Activated CD8-positive, alpha-beta memory T cell treated with anti-CD3 and anti-CD28 coated beads for 36 hours (primary cell): ENCODE data around the gene CAMTA2. TPM values are rescaled to one million over a fixed set of nuclear protein-coding genes. Genes with fewer than 3 reads are reported as not detected.

Experiments used
- CTCF ChIA-PET: fragments of 350-600 bp; sonication (Branson Sonifier 250); formaldehyde crosslinking; loops from one replicate; lab custom pipeline; 2021; ENCODE audit warnings: antibody characterized with exemption; lab: Charles Lee
- POLR2A ChIA-PET: fragments of 350-600 bp; sonication (Branson Sonifier 250); formaldehyde crosslinking; loops from one replicate; lab custom pipeline; 2021; ENCODE audit warnings: antibody characterized with exemption; lab: Charles Lee
- total RNA-seq, 2 experiments: library from RNA; stranded (reverse); gene quantifications; one replicate each; pipeline ENCODE4 v1.2.3, GENCODE V29; 2021

CAMTA2 gene
- total RNA-seq, 2 experiments from 2014 or later = 120 to 125 TPM

DNA sequence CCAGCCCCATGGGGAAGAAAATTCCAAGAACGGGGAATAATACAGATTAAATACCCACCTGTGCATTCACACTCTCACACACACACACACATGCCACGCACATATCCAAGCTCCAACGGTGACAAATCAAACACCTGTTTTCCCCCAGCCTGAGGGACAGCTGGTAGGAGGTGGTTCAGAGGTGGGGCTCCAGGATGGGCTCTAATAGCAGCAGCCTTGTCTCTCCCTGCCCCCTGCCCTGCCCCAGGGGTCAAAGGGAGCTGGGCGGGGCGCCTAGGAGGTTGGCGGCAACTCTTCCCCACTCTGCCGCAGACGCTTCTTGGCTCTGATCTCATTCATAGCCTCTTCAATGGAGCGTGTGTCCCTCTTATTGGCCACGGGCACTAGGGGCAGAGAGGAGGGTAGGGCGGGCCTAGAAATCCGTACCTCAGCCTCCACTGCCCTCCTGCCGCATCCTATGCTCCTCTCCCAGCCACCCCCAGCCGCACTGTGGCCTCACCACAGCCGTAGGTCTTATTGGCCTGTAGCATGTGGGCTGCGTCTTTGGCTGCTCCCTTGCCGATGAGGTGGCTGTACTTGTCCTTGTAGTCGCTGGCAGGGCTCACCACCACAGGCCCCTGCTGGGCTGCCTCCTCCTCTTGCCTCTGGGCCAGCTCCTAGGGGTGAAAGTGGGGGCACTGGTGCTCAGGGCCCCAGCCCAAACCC lies 28.1 kb downstream of the CAMTA2 start:
- POLR2A ChIA-PET = no interaction called here
- CTCF ChIA-PET = interaction anchor here (1.2 kb wide), 1 partner anchor 50 kb away, joined by 3 read pairs; no protein-coding TSS in a partner anchor

DNA sequence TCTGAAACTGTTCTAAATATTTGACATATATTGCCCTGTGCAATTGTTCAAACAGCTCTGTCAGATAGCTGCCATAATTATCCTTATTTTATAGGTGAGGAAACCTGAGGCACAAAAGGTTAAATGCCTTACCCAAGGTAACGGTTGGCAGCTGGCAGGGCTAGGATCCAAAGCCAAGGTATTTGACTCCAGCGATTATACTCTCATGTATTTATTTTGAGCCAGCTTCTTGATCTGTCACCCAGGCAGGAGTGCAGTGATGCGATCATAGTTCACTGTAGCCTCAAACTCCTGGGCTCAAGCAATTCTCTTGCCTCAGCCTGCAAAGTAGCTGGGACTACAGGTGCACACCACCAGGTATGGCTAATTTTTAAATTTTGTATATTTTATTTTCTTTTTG lies 29.4 kb downstream of the CAMTA2 start:
- ChIA-PET CTCF (interaction anchor here (1.7 kb wide), 1 partner anchor 27 kb away, joined by 4 read pairs; no protein-coding TSS in a partner anchor), POLR2A (interaction anchor here (0.9 kb wide), 1 partner anchor 9 kb away, joined by 3 read pairs; the partner anchor contains the start of gene SPAG7)

DNA sequence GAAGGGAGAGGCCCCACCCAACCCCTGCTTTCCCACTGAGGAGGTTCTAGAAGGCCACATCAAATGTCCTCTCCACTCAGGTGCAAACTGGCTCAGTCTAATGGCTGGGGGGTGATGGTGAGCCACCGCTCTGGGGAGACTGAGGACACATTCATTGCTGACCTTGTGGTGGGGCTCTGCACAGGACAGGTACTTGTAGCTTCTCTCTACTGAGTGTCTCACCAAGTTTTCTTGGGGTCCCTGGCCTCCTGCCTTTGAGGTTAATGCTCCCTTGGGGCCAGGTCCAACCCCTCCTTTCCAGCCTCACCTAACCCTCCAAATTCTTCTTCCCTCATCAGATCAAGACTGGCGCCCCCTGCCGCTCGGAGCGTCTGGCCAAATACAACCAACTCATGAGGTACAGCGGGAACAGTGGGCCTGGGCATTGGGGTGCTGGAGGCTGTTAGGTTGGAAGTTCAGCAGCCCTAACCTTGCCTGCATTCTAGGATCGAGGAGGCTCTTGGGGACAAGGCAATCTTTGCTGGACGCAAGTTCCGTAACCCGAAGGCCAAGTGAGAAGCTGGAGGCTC lies 30.9 kb downstream of the CAMTA2 start:
- POLR2A ChIA-PET = no interaction called here
- CTCF ChIA-PET = interaction anchor here (1.7 to 1.9 kb wide), 2 partner anchors 10 to 29 kb away, joined by 4 to 6 read pairs; no protein-coding TSS in a partner anchor

DNA sequence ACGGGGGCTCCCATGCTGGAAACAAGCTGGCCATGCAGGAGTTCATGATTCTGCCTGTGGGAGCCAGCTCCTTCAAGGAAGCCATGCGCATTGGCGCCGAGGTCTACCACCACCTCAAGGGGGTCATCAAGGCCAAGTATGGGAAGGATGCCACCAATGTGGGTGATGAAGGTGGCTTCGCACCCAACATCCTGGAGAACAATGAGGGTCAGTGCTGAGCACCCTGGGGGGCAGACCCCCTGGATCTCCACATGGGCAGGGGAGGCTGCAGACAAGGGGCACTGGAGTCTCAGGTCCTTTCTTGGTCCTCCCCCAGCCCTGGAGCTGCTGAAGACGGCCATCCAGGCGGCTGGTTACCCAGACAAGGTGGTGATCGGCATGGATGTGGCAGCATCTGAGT lies 32.4 kb downstream of the CAMTA2 start:
- ChIA-PET CTCF (interaction anchor here (1.9 kb wide), 1 partner anchor 11 kb away, joined by 6 read pairs; no protein-coding TSS in a partner anchor), POLR2A (interaction anchor here (0.6 to 13.5 kb wide), 2 partner anchors 10 to 13 kb away, joined by 4 to 214 read pairs; partner anchors contain the start of gene SPAG7)

DNA sequence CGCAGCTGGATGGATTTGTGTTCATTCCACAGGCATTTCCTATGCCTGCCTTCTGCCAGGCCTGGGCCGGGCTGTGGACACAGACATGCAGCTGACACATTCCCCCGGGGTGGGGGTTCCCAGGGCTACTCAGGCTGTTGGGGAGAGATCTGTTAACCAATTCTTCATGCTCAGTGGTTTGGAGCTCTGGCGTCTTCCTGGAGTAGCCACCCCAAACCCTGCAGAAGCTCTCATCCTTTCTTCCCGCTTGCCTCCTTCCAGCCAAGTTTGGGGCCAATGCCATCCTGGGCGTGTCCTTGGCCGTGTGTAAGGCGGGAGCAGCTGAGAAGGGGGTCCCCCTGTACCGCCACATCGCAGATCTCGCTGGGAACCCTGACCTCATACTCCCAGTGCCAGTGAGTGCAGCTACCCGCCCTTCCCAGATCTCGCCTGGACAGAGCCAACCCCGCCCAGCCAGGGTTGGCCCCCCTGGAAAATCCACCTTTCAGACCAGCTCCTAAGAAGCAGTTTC lies 34.0 kb downstream of the CAMTA2 start:
- ChIA-PET CTCF (interaction anchor here (1.0 kb wide), 1 partner anchor 13 kb away, joined by 3 read pairs; no protein-coding TSS in a partner anchor), POLR2A (interaction anchor here (0.6 to 13.5 kb wide), 3 partner anchors 8 to 92 kb away, joined by 3 to 214 read pairs (median 5); partner anchors contain the start of gene SPAG7)

DNA sequence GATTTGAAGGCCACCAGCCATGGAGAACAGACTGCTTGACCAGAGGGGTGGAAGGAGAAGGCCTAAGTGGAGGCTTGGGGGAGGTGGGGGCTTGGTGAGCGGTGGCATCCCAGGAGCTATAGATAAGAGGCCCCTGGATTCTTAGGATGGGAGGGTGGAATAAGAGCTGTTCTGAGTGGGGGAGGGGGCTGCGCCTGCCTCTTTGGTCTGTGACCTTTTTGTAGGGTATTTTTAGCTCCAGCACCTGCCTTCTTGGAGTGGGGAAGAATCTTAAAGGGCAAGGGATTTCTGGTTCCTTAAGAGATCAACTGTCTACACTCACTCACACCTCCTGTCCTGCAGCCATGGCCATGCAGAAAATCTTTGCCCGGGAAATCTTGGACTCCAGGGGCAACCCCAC lies 36.0 kb downstream of the CAMTA2 start:
- POLR2A ChIA-PET = interaction anchor here (1.3 to 13.5 kb wide), 2 partner anchors 10 to 17 kb away, joined by 4 to 214 read pairs; partner anchors contain the start of gene SPAG7
- CTCF ChIA-PET = no interaction called here

DNA sequence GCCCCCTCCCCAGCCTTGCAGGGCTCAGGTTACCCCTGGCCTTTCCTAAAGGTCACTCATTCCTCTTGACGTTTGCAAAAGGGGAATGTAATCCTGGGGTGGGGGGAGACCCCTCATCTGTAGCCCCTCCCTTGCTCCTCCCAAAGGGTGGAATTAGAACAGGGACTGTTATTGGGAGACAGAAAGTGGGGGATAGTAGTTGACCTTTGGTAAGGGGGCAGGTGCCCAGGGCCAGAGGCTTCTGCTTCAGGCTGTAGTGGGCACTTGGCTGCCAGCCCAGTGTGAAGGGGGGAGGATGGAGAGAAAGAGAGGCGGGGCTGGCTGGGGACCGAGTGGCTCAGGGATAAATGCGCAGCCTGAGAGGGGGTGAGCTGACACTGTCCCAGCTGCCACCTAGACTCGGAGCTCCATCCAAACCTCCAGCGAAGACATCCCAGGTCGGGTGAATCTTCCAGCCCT lies 36.7 kb downstream of the CAMTA2 start, which contains the start of gene ENO3:
ENO3 (plus strand) TSS at position 374 of the 459 bp plus-strand sequence. CDS start 711 bp downstream, outside the sequence.
- ChIA-PET CTCF (interaction anchor here (0.7 to 1.4 kb wide), 3 partner anchors 10 to 17 kb away, joined by 3 to 4 read pairs (median 4); partner anchors contain the start of genes RNF167, SLC25A11 and SPAG7), POLR2A (interaction anchor here (0.6 to 13.5 kb wide), 4 partner anchors 11 to 50 kb away, joined by 4 to 214 read pairs (median 16); partner anchors contain the start of genes RNF167, SLC25A11 and SPAG7)

DNA sequence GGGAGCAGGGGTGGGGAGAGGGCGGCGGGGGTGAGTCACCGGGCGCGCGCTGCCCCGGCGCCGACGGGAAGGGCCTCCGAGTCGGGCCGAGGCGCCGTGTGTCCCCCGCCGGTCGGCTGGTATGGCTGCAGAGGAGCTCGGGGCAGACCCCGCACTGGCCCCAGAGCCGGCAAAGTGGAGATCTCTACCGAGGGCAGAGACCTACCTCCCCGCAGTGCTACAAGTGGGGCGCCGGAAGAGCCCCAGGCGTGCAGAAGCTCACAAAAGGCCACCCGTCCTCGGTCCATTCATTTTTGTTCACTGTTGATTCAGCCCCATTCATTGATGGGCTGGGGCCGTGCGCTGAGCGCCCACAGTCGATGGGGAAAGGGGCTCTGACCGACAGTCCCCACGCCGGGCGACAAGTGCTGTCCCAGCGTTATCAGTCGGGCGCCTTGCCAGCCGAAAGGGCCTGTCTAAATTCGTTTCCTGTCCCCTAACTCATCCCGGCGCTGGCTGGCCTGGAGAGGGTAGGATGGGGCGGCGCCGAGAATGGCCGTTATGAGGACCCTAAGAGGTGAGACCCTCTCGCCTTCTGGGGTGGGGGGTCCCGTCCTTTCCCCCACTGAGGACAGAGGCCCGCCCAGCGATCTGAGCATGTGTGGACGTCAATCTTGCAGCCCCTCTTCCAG lies 37.3 kb downstream of the CAMTA2 start:
- ChIA-PET CTCF (interaction anchor here (0.7 to 1.4 kb wide), 3 partner anchors 10 to 17 kb away, joined by 3 to 4 read pairs (median 4); partner anchors contain the start of genes RNF167, SLC25A11 and SPAG7), POLR2A (interaction anchor here (0.6 to 13.5 kb wide), 4 partner anchors 10 to 50 kb away, joined by 4 to 214 read pairs (median 16); partner anchors contain the start of genes RNF167, SLC25A11 and SPAG7)

DNA sequence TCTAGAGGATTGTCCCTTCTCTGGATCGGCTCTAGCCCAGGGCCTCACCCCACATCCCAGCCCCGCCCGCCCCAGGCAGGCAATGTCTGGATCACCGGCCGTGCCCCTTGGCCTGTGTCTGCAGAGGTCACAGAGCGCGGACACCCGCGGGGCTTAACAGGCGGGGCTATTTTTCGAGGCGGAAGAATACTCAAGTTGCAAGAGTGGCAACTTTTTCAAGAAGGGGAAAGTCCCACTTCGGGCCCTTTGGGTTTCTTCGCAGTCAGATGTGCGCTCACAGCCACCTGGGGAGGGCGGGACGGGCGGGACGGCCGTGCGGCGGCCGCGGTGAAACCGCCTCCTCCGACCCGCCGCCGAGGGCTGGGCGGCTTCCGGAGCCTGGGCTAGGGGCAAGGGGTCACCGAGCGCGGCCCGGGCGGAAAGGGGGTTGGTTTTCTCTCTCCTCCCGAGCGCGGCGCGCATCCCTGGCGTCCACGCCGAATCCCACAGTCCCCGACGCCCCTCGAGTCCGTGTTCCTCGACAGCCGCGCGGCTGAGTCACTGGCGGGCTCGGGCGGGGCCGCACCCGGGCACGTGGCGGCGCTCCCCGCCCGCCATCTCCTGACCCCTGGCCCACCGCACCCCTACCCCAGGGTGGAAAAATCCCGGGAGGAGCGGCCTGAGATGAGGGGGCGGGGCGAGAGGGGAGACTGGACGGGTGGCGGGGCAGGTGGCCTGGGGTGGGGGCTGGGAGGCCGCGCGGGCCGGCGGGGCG lies 38.0 kb downstream of the CAMTA2 start:
- ChIA-PET POLR2A (interaction anchor here (2.9 to 13.5 kb wide), 2 partner anchors 10 to 19 kb away, joined by 26 to 214 read pairs; partner anchors contain the start of genes RNF167, SLC25A11 and SPAG7), CTCF (interaction anchor here (1.4 to 2.2 kb wide), 3 partner anchors 9 to 21 kb away, joined by 3 to 21 read pairs (median 4); partner anchors contain the start of genes RNF167, SLC25A11 and SPAG7)

DNA sequence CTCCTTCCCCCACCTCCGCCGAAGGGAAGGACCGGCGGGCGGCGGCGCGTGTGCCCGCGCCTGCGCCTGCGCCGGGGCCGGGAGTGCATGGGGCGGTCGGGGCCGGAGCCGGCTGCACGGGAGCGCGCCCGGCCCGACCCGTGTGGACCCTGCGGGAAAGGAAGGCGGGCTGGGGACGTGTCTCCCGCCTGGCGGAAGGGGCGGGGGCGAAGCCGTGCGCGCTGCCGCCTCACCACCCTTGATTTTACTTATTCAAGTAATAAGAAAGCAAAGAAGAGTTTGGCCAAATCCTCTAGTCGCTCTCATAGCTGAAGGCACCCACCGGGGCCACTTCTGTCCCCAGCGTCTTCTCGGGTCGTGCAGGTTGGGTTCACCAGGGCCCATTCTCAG lies 38.5 kb downstream of the CAMTA2 start:
- POLR2A ChIA-PET = interaction anchor here (0.5 to 13.5 kb wide), 5 partner anchors 9 to 464 kb away, joined by 3 to 214 read pairs (median 4); partner anchors contain the start of genes INCA1, KIF1C, RNF167 and SLC25A11
- CTCF ChIA-PET = interaction anchor here (0.7 to 2.2 kb wide), 4 partner anchors 9 to 32 kb away, joined by 3 to 21 read pairs (median 4); partner anchors contain the start of genes RNF167, SLC25A11 and SPAG7

DNA sequence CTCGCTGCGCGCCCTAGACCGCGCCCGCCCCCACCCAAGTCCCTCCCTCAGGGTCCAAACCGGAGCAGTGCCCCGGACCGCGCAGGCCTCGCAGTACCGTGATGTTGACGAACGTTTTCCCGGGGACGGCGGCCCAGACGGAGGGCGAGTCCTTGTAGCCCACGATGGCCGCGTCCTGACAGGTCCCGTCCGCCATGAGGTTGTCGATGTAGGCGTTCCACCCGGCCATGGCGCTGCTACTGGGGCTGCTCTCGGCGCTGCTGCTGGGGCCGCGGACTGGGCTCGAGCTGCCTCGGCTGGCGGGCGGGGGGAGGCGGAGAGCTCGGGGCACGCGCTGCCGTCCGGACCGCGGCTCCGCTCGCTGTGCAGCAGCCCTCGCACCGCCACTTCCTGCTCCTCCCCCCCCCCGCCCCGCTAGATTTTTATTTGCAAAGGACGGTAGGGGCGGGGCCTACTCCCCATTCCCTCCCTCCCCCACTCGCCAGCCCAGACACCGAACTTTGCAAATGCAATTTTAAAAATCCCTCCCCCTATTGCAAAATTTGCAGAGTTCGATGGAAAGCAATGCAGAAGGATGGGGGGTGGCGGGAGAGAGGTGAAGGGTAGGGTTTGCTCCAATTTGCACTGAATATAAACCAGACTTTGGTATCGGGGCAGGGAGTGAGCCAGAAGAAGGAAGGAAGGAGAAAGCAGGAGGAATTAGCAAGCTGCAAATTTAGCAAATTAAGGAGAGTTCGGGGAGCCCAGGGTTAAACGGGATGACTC lies 39.1 kb downstream of the CAMTA2 start, which contains the start of gene PFN1:
PFN1 (minus strand) TSS at position 365 of the 765 bp plus-strand sequence; CDS start at position 229, 136 bp downstream.
- ChIA-PET CTCF (interaction anchor here (0.7 to 2.2 kb wide), 5 partner anchors 8 to 84 kb away, joined by 3 to 21 read pairs (median 4); partner anchors contain the start of genes RNF167, SLC25A11 and SPAG7), POLR2A (interaction anchor here (0.5 to 13.5 kb wide), 7 partner anchors 8 to 464 kb away, joined by 3 to 214 read pairs (median 4); partner anchors contain the start of genes CAMTA2, INCA1, KIF1C and RNF167)

DNA sequence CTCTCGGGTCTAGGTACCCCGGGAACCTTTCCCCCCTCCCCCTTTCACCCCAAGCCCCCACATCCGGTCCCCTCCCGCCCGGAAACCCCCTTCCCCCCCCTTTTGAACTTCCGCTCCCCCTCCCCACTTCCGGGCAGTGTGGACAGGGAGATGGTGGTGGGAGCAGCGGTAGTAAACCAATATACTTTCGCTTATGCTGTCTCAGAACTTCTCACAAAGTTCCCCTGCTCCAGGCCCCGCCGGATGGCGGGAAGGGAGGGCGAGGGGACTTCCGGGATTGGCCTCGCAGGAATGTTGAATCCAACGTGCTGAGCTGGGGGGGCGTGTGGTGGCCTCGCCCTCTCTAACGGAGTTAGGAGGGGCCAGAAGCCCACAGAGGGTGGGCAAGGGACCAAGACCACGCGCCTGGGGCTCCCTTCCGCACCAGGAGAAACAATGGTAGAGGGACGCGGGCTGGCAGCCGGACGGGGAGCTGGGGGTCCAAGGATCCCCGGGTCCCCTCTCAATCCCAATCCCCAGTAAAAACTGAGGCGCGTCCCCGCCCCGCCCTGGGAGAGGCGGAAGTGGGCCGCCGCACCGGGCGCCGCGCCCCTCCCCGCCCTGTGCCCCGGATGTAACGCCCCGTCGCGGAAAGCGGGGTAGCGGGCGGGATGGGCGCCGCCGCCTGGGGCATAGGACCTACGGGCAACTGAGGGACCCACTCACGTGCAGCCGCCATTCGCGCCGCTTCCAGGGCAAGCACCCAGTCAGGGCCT lies 39.9 kb downstream of the CAMTA2 start:
- ChIA-PET CTCF (interaction anchor here (1.1 to 2.2 kb wide), 4 partner anchors 15 to 84 kb away, joined by 3 to 21 read pairs (median 4); partner anchors contain the start of gene SPAG7), POLR2A (interaction anchor here (1.0 to 13.5 kb wide), 4 partner anchors 8 to 39 kb away, joined by 4 to 214 read pairs (median 16); partner anchors contain the start of genes CAMTA2, RNF167, SLC25A11 and SPAG7)

DNA sequence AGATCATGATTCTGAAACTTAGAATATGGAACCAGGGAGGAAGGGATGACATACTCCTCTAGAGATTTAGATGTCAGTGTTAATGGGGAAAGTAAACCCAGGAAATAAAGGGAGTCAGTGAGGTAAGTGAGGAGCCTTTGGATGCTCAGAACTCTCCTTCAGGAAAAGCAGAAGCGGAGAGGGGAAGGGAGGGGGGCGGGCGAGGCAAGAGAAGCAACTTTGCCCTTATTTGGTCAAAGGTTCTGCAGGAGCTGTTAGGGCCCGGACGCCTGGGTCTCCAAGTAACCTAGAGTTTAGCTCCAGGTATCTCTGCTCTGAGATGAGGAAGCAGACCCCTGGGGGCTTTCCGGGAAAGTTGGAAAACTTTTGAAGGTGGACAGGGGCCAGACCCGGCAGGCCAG lies 40.5 kb downstream of the CAMTA2 start:
- ChIA-PET CTCF (interaction anchor here (1.1 to 2.2 kb wide), 3 partner anchors 15 to 85 kb away, joined by 3 to 21 read pairs (median 3); partner anchors contain the start of gene SPAG7), POLR2A (interaction anchor here (1.0 to 13.5 kb wide), 3 partner anchors 17 to 40 kb away, joined by 4 to 214 read pairs (median 6); partner anchors contain the start of genes CAMTA2 and SPAG7)

DNA sequence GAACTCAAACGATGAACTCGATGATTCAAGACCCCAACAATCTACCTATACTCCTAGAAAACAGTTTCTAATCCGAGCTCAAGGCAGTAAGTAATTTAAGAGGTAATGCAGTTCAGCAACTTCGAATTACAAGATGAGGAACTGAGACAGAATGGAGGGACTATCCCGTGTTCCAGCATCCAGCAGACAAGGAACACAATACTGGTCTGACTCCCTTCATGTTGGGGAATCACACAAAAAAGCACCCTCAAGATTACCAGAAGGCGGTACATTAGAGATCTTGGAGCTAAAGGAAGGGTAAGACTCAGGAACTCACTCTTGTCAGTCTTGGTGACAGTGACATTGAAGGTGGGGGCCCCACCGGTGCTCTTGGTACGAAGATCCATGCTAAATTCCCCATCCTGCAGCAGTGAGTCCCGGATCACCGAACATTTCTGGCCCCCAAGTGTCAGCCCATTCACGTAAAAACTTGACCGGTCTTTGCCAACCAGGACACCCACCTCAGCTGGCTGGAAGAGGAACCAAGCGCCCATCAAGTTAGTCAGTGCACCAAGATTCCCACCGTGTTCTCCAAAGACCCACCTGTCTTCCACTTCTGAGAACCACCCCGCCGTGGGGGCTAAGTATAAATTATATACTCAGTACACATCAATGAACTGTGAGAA lies 41.0 kb downstream of the CAMTA2 start:
- ChIA-PET CTCF (interaction anchor here (0.6 to 1.1 kb wide), 2 partner anchors 16 to 24 kb away, joined by 3 read pairs; no protein-coding TSS in a partner anchor), POLR2A (interaction anchor here (0.6 to 13.5 kb wide), 3 partner anchors 17 to 35 kb away, joined by 4 to 214 read pairs (median 5); partner anchors contain the start of gene SPAG7)
